ENCODE results near the gene ADAM12.

Gene ADAM12

DNA sequence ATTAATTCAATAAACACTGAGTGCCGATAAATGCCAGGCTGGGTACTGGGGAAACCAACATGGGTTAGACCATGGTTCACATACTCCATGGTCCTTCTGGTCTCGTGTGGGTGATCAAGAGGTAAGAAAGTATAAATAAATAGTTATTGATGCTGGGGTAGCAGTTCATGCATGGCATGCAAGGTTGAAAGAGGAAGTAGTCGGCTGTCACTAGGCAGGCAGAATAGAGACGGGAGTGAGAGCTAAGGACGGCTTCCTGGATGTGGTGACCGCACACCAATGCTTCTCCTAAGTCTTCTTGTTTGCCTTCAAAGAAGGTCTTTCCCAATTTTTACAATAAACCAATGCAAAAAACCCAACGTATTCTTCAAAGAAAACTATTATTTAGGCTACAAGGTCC lies 208.6 kb downstream of the ADAM12 start:
- no peak overlapping the region for H3K27ac ChIP-seq (ENCODE audit: extremely low read depth, low read depth, low read length)
- no peaks in the 10 kb centered on the region for H3K9me3 ChIP-seq (ENCODE audit: control insufficient read depth, insufficient read depth, low read depth, low read length)
- ChIA-PET CTCF (interaction anchor here (1.8 kb wide), 1 partner anchor 324 kb away, joined by 5 read pairs; no protein-coding TSS in a partner anchor), POLR2A (no interaction called here)
- H3K4me3 ChIP-seq (ENCODE audit: low read depth, low read length): no peak overlapping the region
- H3K4me1 ChIP-seq (ENCODE audit: control insufficient read depth, insufficient read depth, low read length): no peaks in the 10 kb centered on the region
- no peak for TF ChIP-seq TRIM28 (IDR thresholded peaks at IDR 0.05; ENCODE audit: borderline replicate concordance, low read length)
- TF ChIP-seq, protein P1, sequence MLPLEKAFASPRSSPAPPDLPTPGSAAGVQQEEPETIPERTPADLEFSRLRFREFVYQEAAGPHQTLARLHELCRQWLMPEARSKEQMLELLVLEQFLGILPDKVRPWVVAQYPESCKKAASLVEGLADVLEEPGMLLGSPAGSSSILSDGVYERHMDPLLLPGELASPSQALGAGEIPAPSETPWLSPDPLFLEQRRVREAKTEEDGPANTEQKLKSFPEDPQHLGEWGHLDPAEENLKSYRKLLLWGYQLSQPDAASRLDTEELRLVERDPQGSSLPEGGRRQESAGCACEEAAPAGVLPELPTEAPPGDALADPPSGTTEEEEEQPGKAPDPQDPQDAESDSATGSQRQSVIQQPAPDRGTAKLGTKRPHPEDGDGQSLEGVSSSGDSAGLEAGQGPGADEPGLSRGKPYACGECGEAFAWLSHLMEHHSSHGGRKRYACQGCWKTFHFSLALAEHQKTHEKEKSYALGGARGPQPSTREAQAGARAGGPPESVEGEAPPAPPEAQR (tag by site-specific recombination; IDR thresholded peaks at IDR 0.05): no peak
- TF ChIP-seq, protein P2, sequence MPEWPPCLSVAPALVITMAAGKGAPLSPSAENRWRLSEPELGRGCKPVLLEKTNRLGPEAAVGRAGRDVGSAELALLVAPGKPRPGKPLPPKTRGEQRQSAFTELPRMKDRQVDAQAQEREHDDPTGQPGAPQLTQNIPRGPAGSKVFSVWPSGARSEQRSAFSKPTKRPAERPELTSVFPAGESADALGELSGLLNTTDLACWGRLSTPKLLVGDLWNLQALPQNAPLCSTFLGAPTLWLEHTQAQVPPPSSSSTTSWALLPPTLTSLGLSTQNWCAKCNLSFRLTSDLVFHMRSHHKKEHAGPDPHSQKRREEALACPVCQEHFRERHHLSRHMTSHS (tag by site-specific recombination; IDR thresholded peaks at IDR 0.05): no peak
- H3K36me3 ChIP-seq (ENCODE audit: control insufficient read depth in 2 of 2, insufficient read depth in 1 of 2, low read length in 2 of 2): no peaks in the 10 kb centered on the region

DNA sequence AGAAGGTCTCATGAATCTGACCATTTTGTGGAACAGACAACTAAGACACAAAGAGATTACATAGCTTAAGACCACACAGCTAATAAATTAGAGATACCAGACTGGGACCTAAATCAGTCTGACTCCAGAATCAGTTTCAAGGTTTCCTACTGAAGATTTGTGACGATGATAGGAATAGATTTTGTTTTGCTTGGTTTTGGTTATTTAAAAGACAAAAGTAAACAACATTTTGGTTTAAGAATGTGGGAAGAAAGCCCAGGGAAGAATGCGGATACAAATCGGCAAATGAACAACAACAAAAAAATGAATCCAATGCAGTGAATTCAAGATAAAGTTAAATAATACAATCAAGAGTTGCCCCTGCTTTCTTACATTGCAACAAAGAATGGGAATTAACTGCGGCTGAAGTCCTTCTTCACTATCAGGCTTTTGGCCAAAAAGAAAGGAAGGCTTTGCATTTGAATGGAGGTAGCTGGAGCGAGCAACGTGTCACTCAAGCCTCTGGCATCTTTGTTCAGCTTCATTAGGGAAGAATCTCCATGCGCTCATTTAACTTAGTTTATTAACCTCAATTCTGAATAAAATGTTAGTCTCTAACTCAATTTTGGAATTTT lies 210.8 kb downstream of the ADAM12 start:
- POLR2A ChIA-PET: no interaction called here
- CTCF ChIA-PET: interaction anchor here (0.7 kb wide), 3 partner anchors 571 to 650 kb away, joined by 3 to 12 read pairs (median 6); no protein-coding TSS in a partner anchor

DNA sequence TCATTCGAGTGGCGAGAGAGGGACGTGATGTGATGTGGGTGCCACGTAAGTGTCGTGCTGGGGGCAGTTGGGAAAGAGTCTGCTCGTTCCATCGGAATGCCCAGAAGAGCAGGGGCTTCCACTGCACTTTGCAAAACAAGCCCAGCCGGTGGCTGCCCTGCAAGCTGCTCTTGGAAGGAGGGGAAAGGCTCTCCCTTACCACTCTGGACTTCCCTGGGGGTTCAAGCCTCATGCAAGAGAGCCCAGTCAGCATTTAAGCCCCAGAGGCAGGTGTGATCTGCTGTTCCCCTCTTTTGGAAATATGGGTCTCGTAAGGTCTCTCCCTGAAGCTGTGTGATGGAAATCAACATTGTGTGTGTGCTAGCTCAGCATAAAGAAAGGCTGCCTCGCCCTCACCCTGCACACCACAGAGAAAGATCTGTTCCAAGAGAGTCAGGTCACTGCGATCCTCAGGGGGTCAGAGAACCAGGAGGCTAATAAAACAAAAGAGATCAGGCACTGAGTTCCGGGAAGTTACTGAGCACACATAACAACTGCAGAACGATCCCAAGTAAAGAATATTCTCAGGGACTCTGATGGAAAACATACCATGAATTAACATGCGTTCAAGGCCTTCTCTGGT lies 212.5 kb downstream of the ADAM12 start:
- ChIA-PET POLR2A (no interaction called here), CTCF (no interaction called here)
- Histone ChIP-seq H3K4me3 (ENCODE audit: low read depth, low read length) (no peak overlapping the region), H3K27ac (ENCODE audit: extremely low read depth, low read depth, low read length) (no peak overlapping the region), H3K9me3 (ENCODE audit: control insufficient read depth, insufficient read depth, low read depth, low read length) (no peaks in the 10 kb centered on the region), H3K4me1 (ENCODE audit: control insufficient read depth, insufficient read depth, low read length) (no peaks in the 10 kb centered on the region; the same call in 1 of the 2 replicates), H3K36me3 (ENCODE audit: control insufficient read depth in 2 of 2, insufficient read depth in 1 of 2, low read length in 2 of 2) (no peaks in the 10 kb centered on the region)
- TF ChIP-seq, protein P3, sequence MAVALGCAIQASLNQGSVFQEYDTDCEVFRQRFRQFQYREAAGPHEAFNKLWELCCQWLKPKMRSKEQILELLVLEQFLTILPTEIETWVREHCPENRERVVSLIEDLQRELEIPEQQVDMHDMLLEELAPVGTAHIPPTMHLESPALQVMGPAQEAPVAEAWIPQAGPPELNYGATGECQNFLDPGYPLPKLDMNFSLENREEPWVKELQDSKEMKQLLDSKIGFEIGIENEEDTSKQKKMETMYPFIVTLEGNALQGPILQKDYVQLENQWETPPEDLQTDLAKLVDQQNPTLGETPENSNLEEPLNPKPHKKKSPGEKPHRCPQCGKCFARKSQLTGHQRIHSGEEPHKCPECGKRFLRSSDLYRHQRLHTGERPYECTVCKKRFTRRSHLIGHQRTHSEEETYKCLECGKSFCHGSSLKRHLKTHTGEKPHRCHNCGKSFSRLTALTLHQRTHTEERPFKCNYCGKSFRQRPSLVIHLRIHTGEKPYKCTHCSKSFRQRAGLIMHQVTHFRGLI (tag by site-specific recombination; IDR thresholded peaks at IDR 0.05): no peak
- TF ChIP-seq ZNF626 (tag by site-specific recombination; IDR thresholded peaks at IDR 0.05): no peak
- TF ChIP-seq FEZF1 (tag by site-specific recombination; IDR thresholded peaks at IDR 0.05): no peak
- TF ChIP-seq, protein P4, sequence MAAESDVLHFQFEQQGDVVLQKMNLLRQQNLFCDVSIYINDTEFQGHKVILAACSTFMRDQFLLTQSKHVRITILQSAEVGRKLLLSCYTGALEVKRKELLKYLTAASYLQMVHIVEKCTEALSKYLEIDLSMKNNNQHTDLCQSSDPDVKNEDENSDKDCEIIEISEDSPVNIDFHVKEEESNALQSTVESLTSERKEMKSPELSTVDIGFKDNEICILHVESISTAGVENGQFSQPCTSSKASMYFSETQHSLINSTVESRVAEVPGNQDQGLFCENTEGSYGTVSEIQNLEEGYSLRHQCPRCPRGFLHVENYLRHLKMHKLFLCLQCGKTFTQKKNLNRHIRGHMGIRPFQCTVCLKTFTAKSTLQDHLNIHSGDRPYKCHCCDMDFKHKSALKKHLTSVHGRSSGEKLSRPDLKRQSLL (tag by site-specific recombination; IDR thresholded peaks at IDR 0.05): no peak
- no peak for TF ChIP-seq ZNF548 (tag by site-specific recombination; IDR thresholded peaks at IDR 0.05)
- no peak for TF ChIP-seq ZNF654 (tag by site-specific recombination; IDR thresholded peaks at IDR 0.05; ENCODE audit: low read depth)
- no peak for TF ChIP-seq ZNF48 (tag by site-specific recombination; IDR thresholded peaks at IDR 0.05)
- TF ChIP-seq ZIC2 (tag by site-specific recombination; IDR thresholded peaks at IDR 0.05): peak; percentile 29; the same call in 1 of the 2 replicates

More for the DNA sequence above, 210.8 kb downstream of the ADAM12 start:
- Histone ChIP-seq H3K36me3 (ENCODE audit: control insufficient read depth in 2 of 2, insufficient read depth in 1 of 2, low read length in 2 of 2) (no peaks in the 10 kb centered on the region), H3K9me3 (ENCODE audit: control insufficient read depth, insufficient read depth, low read depth, low read length) (no peaks in the 10 kb centered on the region), H3K27ac (ENCODE audit: extremely low read depth, low read depth, low read length) (no peak overlapping the region), H3K4me3 (ENCODE audit: low read depth, low read length) (no peak overlapping the region), H3K4me1 (ENCODE audit: control insufficient read depth, insufficient read depth, low read length) (no peaks in the 10 kb centered on the region)
- no peak for TF ChIP-seq ZNF514 (tag by site-specific recombination; IDR thresholded peaks at IDR 0.05)
- no peak for TF ChIP-seq SCRT1 (tag by site-specific recombination; IDR thresholded peaks at IDR 0.05; ENCODE audit: borderline replicate concordance)
- no peak for TF ChIP-seq ZNF302 (tag by site-specific recombination; IDR thresholded peaks at IDR 0.05; ENCODE audit: low read depth)
- no peak for TF ChIP-seq ZNF174 (tag by site-specific recombination; IDR thresholded peaks at IDR 0.05)
- no peak for TF ChIP-seq ZBTB8A (tag by site-specific recombination; IDR thresholded peaks at IDR 0.05)
- TF ChIP-seq, protein P5, sequence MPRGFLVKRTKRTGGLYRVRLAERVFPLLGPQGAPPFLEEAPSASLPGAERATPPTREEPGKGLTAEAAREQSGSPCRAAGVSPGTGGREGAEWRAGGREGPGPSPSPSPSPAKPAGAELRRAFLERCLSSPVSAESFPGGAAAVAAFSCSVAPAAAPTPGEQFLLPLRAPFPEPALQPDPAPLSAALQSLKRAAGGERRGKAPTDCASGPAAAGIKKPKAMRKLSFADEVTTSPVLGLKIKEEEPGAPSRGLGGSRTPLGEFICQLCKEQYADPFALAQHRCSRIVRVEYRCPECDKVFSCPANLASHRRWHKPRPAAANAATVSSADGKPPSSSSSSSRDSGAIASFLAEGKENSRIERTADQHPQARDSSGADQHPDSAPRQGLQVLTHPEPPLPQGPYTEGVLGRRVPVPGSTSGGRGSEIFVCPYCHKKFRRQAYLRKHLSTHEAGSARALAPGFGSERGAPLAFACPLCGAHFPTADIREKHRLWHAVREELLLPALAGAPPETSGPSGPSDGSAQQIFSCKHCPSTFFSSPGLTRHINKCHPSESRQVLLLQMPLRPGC (tag by site-specific recombination; IDR thresholded peaks at IDR 0.05): no peak
- TF ChIP-seq, protein P6, sequence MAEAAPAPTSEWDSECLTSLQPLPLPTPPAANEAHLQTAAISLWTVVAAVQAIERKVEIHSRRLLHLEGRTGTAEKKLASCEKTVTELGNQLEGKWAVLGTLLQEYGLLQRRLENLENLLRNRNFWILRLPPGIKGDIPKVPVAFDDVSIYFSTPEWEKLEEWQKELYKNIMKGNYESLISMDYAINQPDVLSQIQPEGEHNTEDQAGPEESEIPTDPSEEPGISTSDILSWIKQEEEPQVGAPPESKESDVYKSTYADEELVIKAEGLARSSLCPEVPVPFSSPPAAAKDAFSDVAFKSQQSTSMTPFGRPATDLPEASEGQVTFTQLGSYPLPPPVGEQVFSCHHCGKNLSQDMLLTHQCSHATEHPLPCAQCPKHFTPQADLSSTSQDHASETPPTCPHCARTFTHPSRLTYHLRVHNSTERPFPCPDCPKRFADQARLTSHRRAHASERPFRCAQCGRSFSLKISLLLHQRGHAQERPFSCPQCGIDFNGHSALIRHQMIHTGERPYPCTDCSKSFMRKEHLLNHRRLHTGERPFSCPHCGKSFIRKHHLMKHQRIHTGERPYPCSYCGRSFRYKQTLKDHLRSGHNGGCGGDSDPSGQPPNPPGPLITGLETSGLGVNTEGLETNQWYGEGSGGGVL (tag by site-specific recombination; IDR thresholded peaks at IDR 0.05): no peak
- TF ChIP-seq, protein P7, sequence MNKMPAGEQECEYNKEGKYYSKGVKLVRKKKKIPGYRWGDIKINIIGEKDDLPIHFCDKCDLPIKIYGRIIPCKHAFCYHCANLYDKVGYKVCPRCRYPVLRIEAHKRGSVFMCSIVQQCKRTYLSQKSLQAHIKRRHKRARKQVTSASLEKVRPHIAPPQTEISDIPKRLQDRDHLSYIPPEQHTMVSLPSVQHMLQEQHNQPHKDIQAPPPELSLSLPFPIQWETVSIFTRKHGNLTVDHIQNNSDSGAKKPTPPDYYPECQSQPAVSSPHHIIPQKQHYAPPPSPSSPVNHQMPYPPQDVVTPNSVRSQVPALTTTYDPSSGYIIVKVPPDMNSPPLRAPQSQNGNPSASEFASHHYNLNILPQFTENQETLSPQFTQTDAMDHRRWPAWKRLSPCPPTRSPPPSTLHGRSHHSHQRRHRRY (tag by site-specific recombination; IDR thresholded peaks at IDR 0.05): no peak
- no peak for TF ChIP-seq ZNF768 (tag by site-specific recombination; IDR thresholded peaks at IDR 0.05)
- TF ChIP-seq ZNF37A (tag by site-specific recombination; IDR thresholded peaks at IDR 0.05): no peak
- TF ChIP-seq SETDB1 (IDR thresholded peaks at IDR 0.05; ENCODE audit: insufficient read length, low read length): no peak
- TF ChIP-seq BCL11A (tag by site-specific recombination; IDR thresholded peaks at IDR 0.05; ENCODE audit: low read depth): no peak
- TF ChIP-seq ZNF791 (tag by site-specific recombination; IDR thresholded peaks at IDR 0.05): no peak
- no peak for TF ChIP-seq GLIS1 (tag by site-specific recombination; IDR thresholded peaks at IDR 0.05)
- TF ChIP-seq ZNF600 (tag by site-specific recombination; IDR thresholded peaks at IDR 0.05): no peak
